ENCODE measurements around the gene MAPKAPK2. TPM values are rescaled to one million over a fixed set of nuclear protein-coding genes. Genes with fewer than 3 reads are reported as not detected.
A peak's percentile ranks its signal among the peaks of the same experiment; 100 is the strongest.

The MAPKAPK2 gene
- total and polyA plus RNA-seq, 10 donors: 42.2 to 129 (median 94.2) TPM

DNA sequence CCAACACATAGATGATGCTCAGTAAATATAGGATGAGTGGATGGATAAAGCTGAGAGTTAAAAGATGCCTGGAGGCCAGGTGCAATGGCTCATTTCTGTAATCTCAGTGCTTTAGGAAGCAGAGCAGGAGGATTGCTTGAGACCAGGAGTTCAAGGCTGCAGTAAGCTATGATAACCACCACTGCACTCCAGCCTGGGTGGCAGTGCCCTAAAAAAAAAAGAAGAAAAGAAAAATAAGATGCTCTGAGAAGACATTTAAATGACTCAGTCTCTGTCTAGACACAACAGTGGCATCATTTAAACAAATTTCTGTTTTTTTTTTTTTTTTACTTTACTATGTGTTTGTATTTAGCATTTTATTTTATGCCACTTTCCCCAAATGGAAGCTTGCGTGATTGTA, 60.6 kb downstream of the MAPKAPK2 start:
- H3K27me3 ChIP-seq (replicated peaks in 1 of 7): no peaks in the 10 kb centered on the region
- TF ChIP-seq, protein P1, sequence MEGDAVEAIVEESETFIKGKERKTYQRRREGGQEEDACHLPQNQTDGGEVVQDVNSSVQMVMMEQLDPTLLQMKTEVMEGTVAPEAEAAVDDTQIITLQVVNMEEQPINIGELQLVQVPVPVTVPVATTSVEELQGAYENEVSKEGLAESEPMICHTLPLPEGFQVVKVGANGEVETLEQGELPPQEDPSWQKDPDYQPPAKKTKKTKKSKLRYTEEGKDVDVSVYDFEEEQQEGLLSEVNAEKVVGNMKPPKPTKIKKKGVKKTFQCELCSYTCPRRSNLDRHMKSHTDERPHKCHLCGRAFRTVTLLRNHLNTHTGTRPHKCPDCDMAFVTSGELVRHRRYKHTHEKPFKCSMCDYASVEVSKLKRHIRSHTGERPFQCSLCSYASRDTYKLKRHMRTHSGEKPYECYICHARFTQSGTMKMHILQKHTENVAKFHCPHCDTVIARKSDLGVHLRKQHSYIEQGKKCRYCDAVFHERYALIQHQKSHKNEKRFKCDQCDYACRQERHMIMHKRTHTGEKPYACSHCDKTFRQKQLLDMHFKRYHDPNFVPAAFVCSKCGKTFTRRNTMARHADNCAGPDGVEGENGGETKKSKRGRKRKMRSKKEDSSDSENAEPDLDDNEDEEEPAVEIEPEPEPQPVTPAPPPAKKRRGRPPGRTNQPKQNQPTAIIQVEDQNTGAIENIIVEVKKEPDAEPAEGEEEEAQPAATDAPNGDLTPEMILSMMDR (IDR thresholded peaks at IDR 0.05 in 8 of 11, conservative IDR thresholded peaks at IDR 0.05 in 3 of 11): no peak
- TF ChIP-seq POLR2A (IDR thresholded peaks at IDR 0.05) (no peak), POLR2AphosphoS5 (IDR thresholded peaks at IDR 0.05) (no peak)
- H3K27ac ChIP-seq: no peak overlapping the region
- WGBS, 5 donors: 89 to 98% (median 97%) methylated on average over 1 of the region's 1 CpG
- no peaks in the 10 kb centered on the region for H3K9me3 ChIP-seq
- intact Hi-C loops (cut with DNase I; ENCODE audit: low total_unique reads): no loop called here
- H3K4me3 ChIP-seq: no peak overlapping the region
- H3K4me1 ChIP-seq: peaks cover 0 to 38% (median 18%) of the 10 kb centered on the region in 6 donors
- DNase-seq: no peak
- no peaks in the 10 kb centered on the region for H3K36me3 ChIP-seq

DNA sequence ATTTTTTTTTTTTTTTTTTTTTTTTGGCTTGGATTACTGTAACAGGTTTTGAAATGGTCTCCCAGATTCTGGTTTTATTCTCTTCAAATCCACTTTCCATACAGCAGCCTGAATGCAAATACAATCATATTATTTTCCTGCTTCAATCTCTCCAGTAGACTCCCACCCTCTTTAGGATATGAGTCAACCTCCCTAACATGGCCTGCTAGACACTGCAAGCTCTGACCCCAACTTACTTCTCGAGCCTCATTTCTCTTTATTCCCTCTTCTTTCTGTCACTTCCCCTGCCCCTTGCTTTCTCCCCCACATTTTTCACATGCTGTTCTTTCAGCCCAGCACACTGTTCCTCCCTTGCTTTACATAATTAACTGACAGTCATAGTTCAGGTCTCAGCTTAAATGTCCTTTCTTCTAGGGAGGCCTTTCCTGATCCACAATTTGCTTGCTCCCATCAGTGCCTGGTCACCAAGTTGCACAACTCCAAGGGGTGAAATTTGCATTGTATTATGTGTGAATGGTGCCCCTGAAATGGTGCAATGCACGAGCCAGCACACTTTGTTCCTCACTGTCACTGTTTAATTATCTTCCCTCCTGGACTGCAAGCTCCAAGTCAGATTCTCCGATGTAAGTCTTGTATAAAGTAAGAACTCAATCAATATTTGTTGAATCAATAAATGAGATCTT, 63.8 kb downstream of the MAPKAPK2 start:
- Histone ChIP-seq H3K4me1 (peaks cover 0 to 20% (median 7%) of the 10 kb centered on the region in 6 donors), H3K9me3 (no peaks in the 10 kb centered on the region), H3K4me3 (no peak overlapping the region), H3K27ac (peak overlapping the region in 5 of 8 donors; percentile 26 to 68 (median 45)), H3K27me3 (replicated peaks in 1 of 7) (no peaks in the 10 kb centered on the region), H3K36me3 (no peaks in the 10 kb centered on the region)
- no peak for DNase-seq
- 38 to 79% (median 56%) methylated on average over 3 of the region's 3 CpGs for WGBS, 5 donors
- TF ChIP-seq, protein P1 (IDR thresholded peaks at IDR 0.05 in 8 of 11, conservative IDR thresholded peaks at IDR 0.05 in 3 of 11): no peak
- TF ChIP-seq POLR2AphosphoS5 (IDR thresholded peaks at IDR 0.05): peak in 1 of 3 donors; percentile 66
- intact Hi-C loops (cut with DNase I; ENCODE audit: low total_unique reads): no loop called here

DNA sequence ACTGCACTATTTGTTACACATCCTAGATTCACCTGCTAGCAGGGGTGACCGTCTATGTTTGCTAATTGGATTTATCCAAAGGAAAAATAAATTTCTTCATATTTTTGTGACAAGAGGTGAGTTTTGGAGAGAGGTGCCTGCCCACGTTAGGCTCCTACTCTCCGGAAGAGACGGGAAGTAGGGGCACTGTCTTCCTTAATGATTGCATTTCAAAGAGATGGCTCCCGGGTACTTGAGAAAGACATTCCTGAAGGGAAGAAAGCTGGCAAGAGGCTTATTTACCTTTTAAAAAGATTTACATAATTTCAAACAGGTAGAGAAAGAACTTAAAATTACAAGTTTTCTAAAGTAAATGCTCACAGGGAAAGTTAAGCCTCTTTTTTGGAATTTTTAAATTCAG, 67.2 kb downstream of the MAPKAPK2 start:
- no peaks in the 10 kb centered on the region for H3K9me3 ChIP-seq
- 71 to 90% (median 87%) methylated on average over 5 of the region's 5 CpGs for WGBS, 5 donors
- intact Hi-C loops (cut with DNase I; ENCODE audit: low total_unique reads): no loop called here

DNA sequence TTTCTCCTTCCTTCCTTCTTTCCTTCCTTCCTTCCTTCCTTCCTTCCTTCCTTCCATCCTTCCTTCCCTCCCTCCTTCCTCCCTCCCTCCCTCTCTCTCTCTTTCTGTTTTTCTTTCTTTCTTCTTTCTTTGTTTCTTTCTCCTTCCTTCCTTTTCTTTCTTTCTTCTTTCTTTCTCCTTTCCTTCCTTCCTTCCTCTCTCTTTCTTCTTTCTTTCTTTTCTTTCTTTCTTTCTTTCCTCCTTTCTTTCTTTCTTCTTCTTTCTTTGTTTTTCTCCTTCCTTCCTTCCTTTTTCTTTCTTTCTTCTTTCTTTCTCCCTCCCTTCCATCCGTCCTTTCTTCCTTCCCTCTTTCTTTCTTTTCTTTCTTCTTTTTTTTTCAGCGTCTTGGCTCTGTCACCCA, 67.8 kb downstream of the MAPKAPK2 start:
- Histone ChIP-seq H3K4me1 (peaks cover 0 to 17% (median 6%) of the 10 kb centered on the region in 6 donors), H3K36me3 (no peaks in the 10 kb centered on the region)

More for the DNA sequence above, 67.2 kb downstream of the MAPKAPK2 start:
- Histone ChIP-seq H3K27ac (peak overlapping the region in 1 of 8 donors; percentile 55), H3K4me1 (peaks cover 0 to 12% (median under 1%) of the 10 kb centered on the region in 6 donors), H3K27me3 (replicated peaks in 1 of 7) (no peaks in the 10 kb centered on the region), H3K36me3 (no peaks in the 10 kb centered on the region), H3K4me3 (no peak overlapping the region)
- no peak for DNase-seq
- TF ChIP-seq, protein P1 (IDR thresholded peaks at IDR 0.05 in 8 of 11, conservative IDR thresholded peaks at IDR 0.05 in 3 of 11): no peak
- TF ChIP-seq POLR2AphosphoS5 (IDR thresholded peaks at IDR 0.05): no peak
- no peak for TF ChIP-seq POLR2A (IDR thresholded peaks at IDR 0.05)

More for the DNA sequence above, 67.8 kb downstream of the MAPKAPK2 start:
- Histone ChIP-seq H3K4me3 (no peak overlapping the region), H3K27me3 (replicated peaks in 1 of 7) (no peaks in the 10 kb centered on the region), H3K27ac (peak overlapping the region in 3 of 8 donors; percentile 9 to 55 (median 29)), H3K9me3 (no peaks in the 10 kb centered on the region)
- no peak for DNase-seq
- intact Hi-C loops (cut with DNase I; ENCODE audit: low total_unique reads): no loop called here
- TF ChIP-seq POLR2AphosphoS5 (IDR thresholded peaks at IDR 0.05) (no peak), POLR2A (IDR thresholded peaks at IDR 0.05) (no peak)
- TF ChIP-seq, protein P1 (IDR thresholded peaks at IDR 0.05 in 8 of 11, conservative IDR thresholded peaks at IDR 0.05 in 3 of 11): no peak
- 82 to 88% (median 86%) methylated on average over 2 of the region's 2 CpGs for WGBS, 5 donors

Measured in spleen (tissue), 11 donors.